ENCODE data around the gene SLC39A11.

- TF ChIP-seq CTCF (IDR thresholded peaks at IDR 0.05) (no peak), EZH2 (IDR thresholded peaks at IDR 0.05) (no peak)
Measured at GRCh38 chr17:72878975-72879660, 213.4 kb downstream of the SLC39A11 start.
